Measurements from ENCODE around the gene SYT9.

GRCh38 chr11:7270233-7270865, 18.6 kb downstream of the SYT9 start:
- TF ChIP-seq, protein P1, sequence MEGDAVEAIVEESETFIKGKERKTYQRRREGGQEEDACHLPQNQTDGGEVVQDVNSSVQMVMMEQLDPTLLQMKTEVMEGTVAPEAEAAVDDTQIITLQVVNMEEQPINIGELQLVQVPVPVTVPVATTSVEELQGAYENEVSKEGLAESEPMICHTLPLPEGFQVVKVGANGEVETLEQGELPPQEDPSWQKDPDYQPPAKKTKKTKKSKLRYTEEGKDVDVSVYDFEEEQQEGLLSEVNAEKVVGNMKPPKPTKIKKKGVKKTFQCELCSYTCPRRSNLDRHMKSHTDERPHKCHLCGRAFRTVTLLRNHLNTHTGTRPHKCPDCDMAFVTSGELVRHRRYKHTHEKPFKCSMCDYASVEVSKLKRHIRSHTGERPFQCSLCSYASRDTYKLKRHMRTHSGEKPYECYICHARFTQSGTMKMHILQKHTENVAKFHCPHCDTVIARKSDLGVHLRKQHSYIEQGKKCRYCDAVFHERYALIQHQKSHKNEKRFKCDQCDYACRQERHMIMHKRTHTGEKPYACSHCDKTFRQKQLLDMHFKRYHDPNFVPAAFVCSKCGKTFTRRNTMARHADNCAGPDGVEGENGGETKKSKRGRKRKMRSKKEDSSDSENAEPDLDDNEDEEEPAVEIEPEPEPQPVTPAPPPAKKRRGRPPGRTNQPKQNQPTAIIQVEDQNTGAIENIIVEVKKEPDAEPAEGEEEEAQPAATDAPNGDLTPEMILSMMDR (tag by site-specific recombination; IDR thresholded peaks at IDR 0.05), result no peak
- no peak for TF ChIP-seq TCF7L2 (IDR thresholded peaks at IDR 0.05; ENCODE audit: borderline replicate concordance, low read depth, low read length)
